ENCODE results near the gene MAP2K2. TPM values are rescaled to one million over a fixed set of nuclear protein-coding genes. Genes with fewer than 3 reads are reported as not detected.

Gene MAP2K2
- total RNA-seq, 4 donors from 2014 or later = 76.9 to 128 (median 93.8) TPM

- WGBS, 2 donors = 13 to 39% methylated on average over 4 to 16 of the region's 42 CpGs
Measured at GRCh38 chr19:4059891-4060620, 63.9 kb downstream of the MAP2K2 start.

DNA sequence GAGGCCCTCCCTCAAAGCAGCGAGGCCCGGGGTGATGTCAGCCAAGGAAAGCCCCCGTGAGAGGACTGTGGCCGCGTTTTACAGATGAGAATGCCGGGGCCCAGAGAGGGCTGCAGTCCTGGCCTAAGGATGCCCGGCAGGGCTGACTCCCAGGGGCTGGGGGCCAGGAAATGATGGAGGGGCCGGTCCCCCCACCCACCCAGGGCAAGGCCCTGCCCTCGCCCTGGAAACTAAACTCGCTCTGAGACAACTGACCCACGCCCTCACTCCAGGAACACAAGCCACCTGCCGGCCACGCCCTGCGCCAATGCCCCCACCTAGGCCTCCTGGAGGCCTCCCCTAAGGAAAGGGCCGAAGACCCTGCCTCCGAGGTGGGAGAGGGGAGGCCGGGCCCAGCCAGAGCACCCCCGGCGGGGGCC is 64.5 kb downstream of the MAP2K2 start:
- no peak for DNase-seq
- no peaks in the 10 kb centered on the region for H3K27me3 ChIP-seq
- intact Hi-C loops (cut with DNase I) = loop anchor here (10.0 kb wide), 1 partner anchor 75 kb away; no protein-coding TSS in a partner anchor
- TF ChIP-seq, protein P1, sequence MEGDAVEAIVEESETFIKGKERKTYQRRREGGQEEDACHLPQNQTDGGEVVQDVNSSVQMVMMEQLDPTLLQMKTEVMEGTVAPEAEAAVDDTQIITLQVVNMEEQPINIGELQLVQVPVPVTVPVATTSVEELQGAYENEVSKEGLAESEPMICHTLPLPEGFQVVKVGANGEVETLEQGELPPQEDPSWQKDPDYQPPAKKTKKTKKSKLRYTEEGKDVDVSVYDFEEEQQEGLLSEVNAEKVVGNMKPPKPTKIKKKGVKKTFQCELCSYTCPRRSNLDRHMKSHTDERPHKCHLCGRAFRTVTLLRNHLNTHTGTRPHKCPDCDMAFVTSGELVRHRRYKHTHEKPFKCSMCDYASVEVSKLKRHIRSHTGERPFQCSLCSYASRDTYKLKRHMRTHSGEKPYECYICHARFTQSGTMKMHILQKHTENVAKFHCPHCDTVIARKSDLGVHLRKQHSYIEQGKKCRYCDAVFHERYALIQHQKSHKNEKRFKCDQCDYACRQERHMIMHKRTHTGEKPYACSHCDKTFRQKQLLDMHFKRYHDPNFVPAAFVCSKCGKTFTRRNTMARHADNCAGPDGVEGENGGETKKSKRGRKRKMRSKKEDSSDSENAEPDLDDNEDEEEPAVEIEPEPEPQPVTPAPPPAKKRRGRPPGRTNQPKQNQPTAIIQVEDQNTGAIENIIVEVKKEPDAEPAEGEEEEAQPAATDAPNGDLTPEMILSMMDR (IDR thresholded peaks at IDR 0.05) = no peak
- TF ChIP-seq POLR2A (IDR thresholded peaks at IDR 0.05) = no peak
- whole genome bisulfite sequencing, 2 donors = 0% methylated on average over 1 of the region's 19 CpGs; no CpG with 5 or more reads in 1 of the 2 donors
- no peaks in the 10 kb centered on the region for H3K9me3 ChIP-seq
- peak overlapping the region; percentile 97 to 99 (median 98) for H3K27ac ChIP-seq
- peak overlapping the region; percentile 22 to 100 (median 99) for H3K4me3 ChIP-seq
- peaks cover 65 to 97% (median 73%) of the 10 kb centered on the region in 3 donors for H3K4me1 ChIP-seq
- peaks cover 9 to 44% (median 13%) of the 10 kb centered on the region in 3 donors for H3K36me3 ChIP-seq

More at GRCh38 chr19:4059891-4060620, 63.9 kb downstream of the MAP2K2 start:
- Histone ChIP-seq H3K4me3 (peak overlapping the region; percentile 22 to 100 (median 99)), H3K36me3 (peaks cover 3 to 38% (median 7%) of the 10 kb centered on the region in 3 donors), H3K27me3 (no peaks in the 10 kb centered on the region), H3K9me3 (no peaks in the 10 kb centered on the region), H3K4me1 (peaks cover 65 to 92% (median 72%) of the 10 kb centered on the region in 3 donors), H3K27ac (peak overlapping the region; percentile 97 to 99 (median 98))
- intact Hi-C loops (cut with DNase I) = loop anchor here (10.0 kb wide), 1 partner anchor 75 kb away; no protein-coding TSS in a partner anchor
- TF ChIP-seq POLR2A (IDR thresholded peaks at IDR 0.05) = no peak
- TF ChIP-seq, protein P1 (IDR thresholded peaks at IDR 0.05) = no peak
- DNase-seq = no peak

DNA sequence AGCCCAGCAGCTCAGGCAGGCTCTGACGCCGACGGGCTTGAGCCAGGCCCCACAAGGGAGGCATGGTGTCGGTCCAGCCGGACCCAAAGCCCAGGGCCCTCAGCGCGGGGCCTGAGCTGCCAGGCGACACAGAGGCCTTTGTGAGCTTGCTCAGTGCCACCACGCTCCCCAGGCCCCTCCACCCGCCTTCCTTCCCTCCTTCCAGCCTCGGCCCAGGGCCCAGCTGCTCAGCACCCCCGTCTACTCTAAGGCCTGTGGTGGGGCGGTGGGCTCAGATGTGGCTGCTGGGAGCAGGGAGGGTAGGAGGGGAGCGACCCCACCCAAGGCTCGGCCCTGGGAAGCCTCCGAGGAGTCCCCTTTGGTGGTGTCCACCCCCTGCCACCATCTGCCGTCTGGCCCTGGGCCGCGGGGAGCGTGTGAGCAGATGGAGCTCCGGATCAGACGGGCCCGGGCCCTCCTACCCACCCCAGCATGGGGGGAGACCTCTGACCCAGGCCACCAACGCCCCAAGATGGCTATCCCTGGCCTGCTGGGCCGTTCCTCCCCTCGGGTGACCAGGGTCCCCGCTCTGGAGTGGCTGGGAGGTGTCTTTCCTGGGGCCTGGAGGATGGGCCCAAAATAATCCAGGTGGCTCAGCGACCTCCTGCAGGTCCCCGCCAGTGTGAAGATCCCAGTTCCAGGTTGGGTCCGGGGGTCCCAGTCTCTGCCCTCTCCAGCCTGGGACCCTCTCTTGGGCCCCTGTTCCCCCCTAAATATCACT is 65.0 kb downstream of the MAP2K2 start:
- Histone ChIP-seq H3K27ac (peak overlapping the region; percentile 97 to 99 (median 98)), H3K4me3 (peak overlapping the region; percentile 22 to 100 (median 99)), H3K4me1 (peaks cover 66 to 97% (median 73%) of the 10 kb centered on the region in 3 donors), H3K36me3 (peaks cover 15 to 50% (median 19%) of the 10 kb centered on the region in 3 donors), H3K9me3 (no peaks in the 10 kb centered on the region), H3K27me3 (no peaks in the 10 kb centered on the region)
- WGBS, 2 donors = 10 to 18% methylated on average over 2 to 13 of the region's 30 CpGs
- intact Hi-C loops (cut with DNase I) = loop anchor here (10.0 kb wide), 1 partner anchor 76 kb away; no protein-coding TSS in a partner anchor
- TF ChIP-seq, protein P1 (IDR thresholded peaks at IDR 0.05) = no peak
- TF ChIP-seq POLR2A (IDR thresholded peaks at IDR 0.05) = no peak
- DNase-seq = no peak

GRCh38 chr19:4057931-4058692 is 65.8 kb downstream of the MAP2K2 start:
- no peak for DNase-seq
- WGBS, 2 donors = 19 to 24% methylated on average over 4 to 6 of the region's 22 CpGs
- H3K27ac ChIP-seq = peak overlapping the region; percentile 97 to 99 (median 98)
- peaks cover 23 to 51% (median 24%) of the 10 kb centered on the region in 3 donors for H3K36me3 ChIP-seq
- no peaks in the 10 kb centered on the region for H3K9me3 ChIP-seq
- peaks cover 66 to 97% (median 72%) of the 10 kb centered on the region in 3 donors for H3K4me1 ChIP-seq
- intact Hi-C loops (cut with DNase I) = loop anchor here (10.0 kb wide), 1 partner anchor 77 kb away; no protein-coding TSS in a partner anchor
- H3K4me3 ChIP-seq = peak overlapping the region; percentile 22 to 100 (median 99)
- TF ChIP-seq, protein P1 (IDR thresholded peaks at IDR 0.05) = peak in 3 of 6 experiments; percentile 16 to 29 (median 28)
- peak in 2 of 4 donors; percentile 60 to 63 for TF ChIP-seq POLR2A (IDR thresholded peaks at IDR 0.05)
- H3K27me3 ChIP-seq = no peaks in the 10 kb centered on the region

All from esophagus squamous epithelium (tissue), 5 donors.